HCT116 (cell line): ENCODE data around the gene GNG7. TPM values are rescaled to one million over a fixed set of nuclear protein-coding genes. Genes with fewer than 3 reads are reported as not detected.

Source experiments
- ATAC-seq: fragments of 200-7000 bp; cut with Tn5 transposase; 2 replicates; pipeline ENCODE4 v1.9.1; 2020; ENCODE audit warnings: mild to moderate bottlenecking, moderate library complexity
- BruUV-seq: library from RNA; stranded (reverse); fragments of 400-500 nt; replicated peaks from 2 replicates; lab custom pipeline; 2021; lab: Mats Ljungman, UMichigan
- CTCF ChIA-PET: fragments of 300-600 bp; sonication (Branson Sonifier 250); formaldehyde crosslinking; loops from one replicate; lab custom pipeline; 2021; ENCODE audit warnings: antibody characterized with exemption; lab: Charles Lee
- POLR2A ChIA-PET: fragments of 300-600, 350-600 bp; sonication (Branson Sonifier 250); formaldehyde crosslinking; loops from one replicate; lab custom pipeline; 2021; ENCODE audit warnings: antibody characterized with exemption; lab: Charles Lee
- RAD21 ChIA-PET, 2 experiments: fragments of 300-600 bp; sonication (Branson Sonifier 250); formaldehyde crosslinking; loops; one replicate each; lab custom pipeline; 2023; ENCODE audit warnings: low total read pairs in 2 of 2; ENCODE audit not compliant: uncharacterized antibody in 2 of 2, unreplicated experiment in 2 of 2, low non-redundant PET in 1 of 2; lab: Charles Lee
- DNase-seq: peaks from one replicate; pipeline ENCODE4 v3.0.0-alpha.2; 2010; ENCODE audit warnings: low read depth, low spot score
- H2AFZ ChIP-seq: fragments of 200-600 bp; shearing (Covaris generic), sonication (generic); 2 replicates; pipeline ENCODE4 v1.6.1; 2017; ENCODE audit warnings: low read depth, mixed run types, mixed read lengths, antibody characterized with exemption, low read length; ENCODE audit not compliant: poor library complexity, severe bottlenecking
- H3K27ac ChIP-seq: 2 replicates; pipeline ENCODE4 v1.5.1; 2012; ENCODE audit warnings: low read depth, low read length
- H3K27me3 ChIP-seq: fragments of 200-600 bp; sonication (generic); 2 replicates; pipeline ENCODE4 v1.6.1; 2016; ENCODE audit warnings: mixed run types, low read length, mixed read lengths; ENCODE audit not compliant: insufficient read depth
- H3K36me3 ChIP-seq, 2 experiments: fragments of 200-500 bp in 1 of 2; fragments of 200-600 bp in 1 of 2; sonication (Bioruptor generic) in 1 of 2; sonication (generic) in 1 of 2; 2 replicates each; pipeline versions ENCODE4 v1.5.1 to v1.6.1; 2014 to 2016; ENCODE audit warnings: low read length in 2 of 2, inconsistent platforms in 1 of 2, mixed read lengths in 1 of 2, mixed run types in 1 of 2; ENCODE audit not compliant: insufficient read depth in 2 of 2, control insufficient read depth in 1 of 2
- H3K4me1 ChIP-seq, 2 experiments: fragments of 200-600 bp in 1 of 2; sonication (generic) in 1 of 2; 2 replicates each; pipeline versions ENCODE4 v1.5.1 to v1.6.1; 2012 to 2017; ENCODE audit warnings: low read length in 2 of 2, inconsistent platforms in 1 of 2, mild to moderate bottlenecking in 1 of 2, mixed read lengths in 1 of 2, mixed run types in 1 of 2, moderate library complexity in 1 of 2; ENCODE audit not compliant: insufficient read depth in 2 of 2, control insufficient read depth in 1 of 2
- H3K4me2 ChIP-seq: fragments of 200-600 bp; sonication (generic); 2 replicates; pipeline ENCODE4 v1.6.1; 2017; ENCODE audit warnings: mixed run types, low read length, mixed read lengths
- H3K4me3 ChIP-seq, 2 experiments: fragments of 200-600 bp in 1 of 2; sonication (generic) in 1 of 2; replicated peaks in 1 of 2; 2 replicates each; pipeline ENCODE4 v1.5.1; 2011 to 2016; ENCODE audit warnings: low read length in 2 of 2, control low read depth in 1 of 2, low read depth in 1 of 2, mild to moderate bottlenecking in 1 of 2, mixed read lengths in 1 of 2, mixed run types in 1 of 2
- H3K79me2 ChIP-seq: fragments of 200-600 bp; sonication (generic); 2 replicates; pipeline ENCODE4 v1.6.1; 2017; ENCODE audit warnings: mild to moderate bottlenecking, mixed run types, low read length, moderate library complexity, mixed read lengths; ENCODE audit not compliant: insufficient read depth
- H3K9ac ChIP-seq: fragments of 200-600 bp; sonication (generic); 2 replicates; pipeline ENCODE4 v1.6.1; 2016; ENCODE audit warnings: low read length, mixed read lengths
- H3K9me2 ChIP-seq: fragments of 200-600 bp; sonication (generic), shearing (Covaris generic); 2 replicates; pipeline ENCODE4 v1.6.1; 2017; ENCODE audit warnings: mixed run types, mild to moderate bottlenecking, moderate library complexity; ENCODE audit not compliant: insufficient read depth
- H3K9me3 ChIP-seq, 2 experiments: fragments of 200-500 bp in 1 of 2; fragments of 200-600 bp in 1 of 2; sonication (Bioruptor generic) in 1 of 2; sonication (generic) in 1 of 2; 2 replicates each; pipeline ENCODE4 v1.6.1; 2014 to 2017; ENCODE audit warnings: low read length in 2 of 2, mixed read lengths in 2 of 2, inconsistent platforms in 1 of 2, low read depth in 1 of 2, mild to moderate bottlenecking in 1 of 2, mixed run types in 1 of 2, moderate library complexity in 1 of 2; ENCODE audit not compliant: control insufficient read depth in 1 of 2, insufficient read depth in 1 of 2
- H4K20me1 ChIP-seq: fragments of 200-600 bp; sonication (generic), shearing (Covaris generic); 2 replicates; pipeline ENCODE4 v1.6.1; 2017; ENCODE audit warnings: mixed run types, mild to moderate bottlenecking, moderate library complexity; ENCODE audit not compliant: insufficient read depth
- CBX3 ChIP-seq: IDR thresholded peaks from 2 replicates; pipeline ENCODE4 v1.6.1; 2012; ENCODE audit warnings: low read depth
- CEBPB ChIP-seq: IDR thresholded peaks from 2 replicates; pipeline ENCODE4 v1.6.1; 2012; ENCODE audit warnings: low read depth
- CTCF ChIP-seq, 3 experiments: fragments of 200-600 bp in 1 of 3; sonication (generic) in 1 of 3; IDR thresholded peaks in 2 of 3; conservative IDR thresholded peaks in 1 of 3; 2 replicates each; pipeline ENCODE4 v1.5.1; 2012 to 2017; ENCODE audit warnings: low read depth in 2 of 3, low read length in 2 of 3, antibody characterized with exemption in 1 of 3, borderline replicate concordance in 1 of 3, control low read depth in 1 of 3, mild to moderate bottlenecking in 1 of 3, mixed read lengths in 1 of 3, mixed run types in 1 of 3, moderate library complexity in 1 of 3; ENCODE audit not compliant: insufficient read depth in 1 of 3
- FOSL1 ChIP-seq: IDR thresholded peaks from 2 replicates; pipeline ENCODE4 v1.6.1; 2012; ENCODE audit warnings: low read depth
- JUND ChIP-seq: IDR thresholded peaks from 2 replicates; pipeline ENCODE4 v1.6.1; 2012
- POLR2AphosphoS5 ChIP-seq: IDR thresholded peaks from 2 replicates; pipeline ENCODE4 v1.6.1; 2011; ENCODE audit warnings: mild to moderate bottlenecking, low read depth, low read length, moderate library complexity
- RAD21 ChIP-seq: IDR thresholded peaks from 2 replicates; pipeline ENCODE4 v1.6.1; 2012; ENCODE audit warnings: low read depth, mild to moderate bottlenecking
- SP1 ChIP-seq: IDR thresholded peaks from 2 replicates; pipeline ENCODE4 v1.6.1; 2012; ENCODE audit warnings: low read depth
- SRF ChIP-seq: IDR thresholded peaks from 2 replicates; pipeline ENCODE4 v1.6.1; 2012; ENCODE audit warnings: low read depth
- ZBTB33 ChIP-seq: IDR thresholded peaks from 2 replicates; pipeline ENCODE4 v1.6.1; 2011; ENCODE audit warnings: mild to moderate bottlenecking, low read length, moderate library complexity; ENCODE audit not compliant: insufficient replicate concordance; ENCODE audit errors: extremely low read depth
- ZNF274 ChIP-seq: fragments of 200-500 bp; sonication (Bioruptor generic); IDR thresholded peaks from 2 replicates; pipeline ENCODE4 v1.6.1; 2014; ENCODE audit warnings: mild to moderate bottlenecking, low read depth, low read length, inconsistent platforms
- intact Hi-C: fragments of 100-400 bp; cut with micrococcal nuclease; formaldehyde crosslinking; loops from 2 replicates; pipeline ENCODE4 v1.10.0; 2022
- total RNA-seq: library from RNA; stranded (reverse); gene quantifications from one replicate; pipeline ENCODE4 v1.2.1, GENCODE V29; 2021; ENCODE audit not compliant: unreplicated experiment

GNG7 gene
- total RNA-seq, 1 experiment from 2014 or later, result 11.3 TPM

- TF ChIP-seq CTCF (IDR thresholded peaks at IDR 0.05 in 2 of 3, conservative IDR thresholded peaks at IDR 0.05 in 1 of 3; ENCODE audit: borderline replicate concordance in 1 of 3, insufficient read depth in 1 of 3, low read depth in 2 of 3, low read length in 2 of 3) (no peak), CBX3 (no peak), RAD21 (no peak)
Observed at GRCh38 chr19:2729943-2730818, 27.7 kb upstream of the GNG7 start (continued).

GRCh38 chr19:2728783-2729387 is 26.4 kb upstream of the GNG7 start:
- RAD21 ChIA-PET, result no interaction called here
- POLR2A ChIA-PET, result no interaction called here
- intact Hi-C loops, result no loop called here

More at GRCh38 chr19:2728783-2729387, 26.4 kb upstream of the GNG7 start:
- no peak overlapping the region; the same call in 1 of the 2 replicates for H3K27ac ChIP-seq
- BruUV-seq, result no TSS peak
- ATAC-seq (no peak), DNase-seq (no peak)
- no peaks in the 10 kb centered on the region for H3K79me2 ChIP-seq
- no peak overlapping the region for H2AFZ ChIP-seq
- H3K4me3 ChIP-seq, result no peak overlapping the region
- no peak overlapping the region for H3K9ac ChIP-seq
- H3K9me3 ChIP-seq, result no peaks in the 10 kb centered on the region
- H3K4me2 ChIP-seq, result no peak overlapping the region
- no peaks in the 10 kb centered on the region for H3K9me2 ChIP-seq
- H3K4me1 ChIP-seq, result peaks cover 2 to 4% of the 10 kb centered on the region in 2 experiments; a peak in 3 of 4 replicates
- H3K36me3 ChIP-seq, result no peaks in the 10 kb centered on the region
- CTCF ChIA-PET, result no interaction called here
- no peak for TF ChIP-seq JUND
- no peak for TF ChIP-seq FOSL1
- no peak for TF ChIP-seq ZNF274
- TF ChIP-seq ZBTB33, result no peak
- no peak for TF ChIP-seq RAD21
- TF ChIP-seq CEBPB, result no peak
- TF ChIP-seq POLR2AphosphoS5, result no peak
- no peak for TF ChIP-seq SRF
- no peak for TF ChIP-seq SP1
- no peaks in the 10 kb centered on the region for H4K20me1 ChIP-seq
- H3K27me3 ChIP-seq, result no peaks in the 10 kb centered on the region
